Endothelial cell (in vitro differentiated cells): Measurements from ENCODE around the gene KIF19. TPM values are rescaled to one million over a fixed set of nuclear protein-coding genes. Genes with fewer than 3 reads are reported as not detected.

Experiments
- DNase-seq: peaks from one replicate; pipeline ENCODE4 v3.0.0; 2021; ENCODE audit warnings: low spot score
- H3K27ac Mint-ChIP-seq: one replicate; pipeline ENCODE4 v1.8.0; 2021; ENCODE audit warnings: mixed read lengths, inconsistent platforms; ENCODE audit not compliant: unreplicated experiment
- H3K27me3 Mint-ChIP-seq: one replicate; pipeline ENCODE4 v1.8.0; 2021; ENCODE audit warnings: mild to moderate bottlenecking, moderate library complexity, mixed read lengths, inconsistent platforms; ENCODE audit not compliant: unreplicated experiment
- H3K36me3 Mint-ChIP-seq: one replicate; pipeline ENCODE4 v1.8.0; 2021; ENCODE audit warnings: mild to moderate bottlenecking, low read depth, mixed read lengths, inconsistent platforms; ENCODE audit not compliant: unreplicated experiment
- H3K4me1 Mint-ChIP-seq: one replicate; pipeline ENCODE4 v1.8.0; 2021; ENCODE audit warnings: mild to moderate bottlenecking, mixed read lengths, inconsistent platforms; ENCODE audit not compliant: unreplicated experiment
- H3K4me3 Mint-ChIP-seq: one replicate; pipeline ENCODE4 v1.8.0; 2021; ENCODE audit warnings: mild to moderate bottlenecking, mixed read lengths, inconsistent platforms; ENCODE audit not compliant: unreplicated experiment
- H3K9me3 Mint-ChIP-seq: one replicate; pipeline ENCODE4 v1.8.0; 2021; ENCODE audit warnings: mixed read lengths, inconsistent platforms; ENCODE audit not compliant: unreplicated experiment
- CTCF ChIP-seq: fragments of 200-600 bp; sonication (generic); IDR thresholded peaks from one replicate; pipeline ENCODE4 v1.5.0; 2021; ENCODE audit warnings: antibody characterized with exemption; ENCODE audit not compliant: unreplicated experiment
- total RNA-seq: library from RNA; stranded (reverse); fragmentation: NEBNext Ultra II Directional; extraction: Animal tissue kit (Norgen Biotek cat#: 25700); gene quantifications from one replicate; pipeline ENCODE4 v1.2.1, GENCODE V29; 2021; ENCODE audit not compliant: unreplicated experiment

KIF19 gene
- total RNA-seq, 1 donor from 2014 or later: 48.1 TPM

GRCh38 chr17:74339537-74340195 lies 13.6 kb downstream of the KIF19 start:
- no peak for TF ChIP-seq CTCF
- Mint-ChIP-seq H3K27ac (no peak overlapping the region), H3K36me3 (peaks cover 10% of the 10 kb centered on the region), H3K27me3 (peaks cover 8% of the 10 kb centered on the region), H3K4me1 (peaks cover 14% of the 10 kb centered on the region), H3K4me3 (no peak overlapping the region), H3K9me3 (no peaks in the 10 kb centered on the region)
- DNase-seq: no peak

- no peak for TF ChIP-seq CTCF
- H3K27me3 Mint-ChIP-seq: peaks cover 10% of the 10 kb centered on the region
- peaks cover 16% of the 10 kb centered on the region for H3K36me3 Mint-ChIP-seq
- H3K4me3 Mint-ChIP-seq: no peak overlapping the region
- H3K27ac Mint-ChIP-seq: no peak overlapping the region
- H3K9me3 Mint-ChIP-seq: no peaks in the 10 kb centered on the region
- H3K4me1 Mint-ChIP-seq: peaks cover 19% of the 10 kb centered on the region
- no peak for DNase-seq
These were observed 14.5 kb downstream of the KIF19 start for GRCh38 chr17:74340470-74341023.

- no peak for DNase-seq
- no peaks in the 10 kb centered on the region for H3K9me3 Mint-ChIP-seq
- no peak overlapping the region for H3K27ac Mint-ChIP-seq
- H3K4me1 Mint-ChIP-seq: peaks cover 20% of the 10 kb centered on the region
- TF ChIP-seq CTCF: no peak
- no peak overlapping the region for H3K4me3 Mint-ChIP-seq
- peaks cover 11% of the 10 kb centered on the region for H3K36me3 Mint-ChIP-seq
- H3K27me3 Mint-ChIP-seq: peaks cover 6% of the 10 kb centered on the region
These were observed 16.2 kb downstream of the KIF19 start for GRCh38 chr17:74342224-74342623.

- Mint-ChIP-seq H3K9me3 (no peaks in the 10 kb centered on the region), H3K27me3 (peaks cover 6% of the 10 kb centered on the region), H3K4me1 (peaks cover 23% of the 10 kb centered on the region), H3K36me3 (peaks cover 11% of the 10 kb centered on the region), H3K27ac (no peak overlapping the region), H3K4me3 (no peak overlapping the region)
- no peak for DNase-seq
- TF ChIP-seq CTCF: no peak
These were observed 17.1 kb downstream of the KIF19 start for GRCh38 chr17:74343121-74343520.

GRCh38 chr17:74343526-74344284 lies 17.7 kb downstream of the KIF19 start:
- no peak overlapping the region for H3K4me3 Mint-ChIP-seq
- H3K36me3 Mint-ChIP-seq: peaks cover 11% of the 10 kb centered on the region
- H3K4me1 Mint-ChIP-seq: peaks cover 28% of the 10 kb centered on the region
- no peak for TF ChIP-seq CTCF
- no peak overlapping the region for H3K27ac Mint-ChIP-seq
- DNase-seq: no peak
- no peaks in the 10 kb centered on the region for H3K9me3 Mint-ChIP-seq
- peaks cover 10% of the 10 kb centered on the region for H3K27me3 Mint-ChIP-seq
